Measurements from ENCODE around the gene ARTN. TPM values are rescaled to one million over a fixed set of nuclear protein-coding genes. Genes with fewer than 3 reads are reported as not detected.

The ARTN gene
- total RNA-seq, 1 experiment from 2014 or later, result 10.6 TPM

DNA sequence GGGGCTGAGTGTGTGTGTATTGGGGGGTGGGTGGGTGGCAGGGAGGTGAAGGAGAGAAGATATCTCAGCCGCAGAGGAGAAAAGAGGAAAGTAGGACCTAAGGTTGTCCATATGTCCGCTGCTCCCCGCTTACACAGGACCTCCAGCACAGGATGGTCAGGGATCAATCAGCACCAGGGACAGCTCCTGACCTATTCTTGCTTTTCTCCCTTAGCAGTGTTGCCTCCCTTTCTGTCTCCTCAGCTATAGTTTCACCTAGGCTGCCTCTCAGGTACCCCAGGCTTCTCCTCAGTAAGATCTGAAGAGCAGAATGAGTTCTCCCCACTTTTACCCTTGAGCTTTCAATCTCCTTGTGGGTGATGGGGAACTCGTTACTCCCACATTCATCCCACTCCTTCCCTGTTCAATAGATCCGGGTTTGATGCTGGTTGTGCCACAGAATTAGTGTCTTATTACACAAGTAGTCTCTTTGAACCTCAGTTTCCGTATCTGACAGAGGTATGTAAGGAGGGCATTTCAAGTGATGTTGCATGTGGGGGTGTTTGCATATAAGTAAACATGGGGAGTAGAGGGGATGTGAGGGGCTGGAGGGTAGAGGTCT lies 34.8 kb downstream of the ARTN start:
- no peaks in the 10 kb centered on the region for H3K9me3 Mint-ChIP-seq
- peak; percentile 67 for DNase-seq
- Histone ChIP-seq H3K23ac (ENCODE audit: insufficient read length, low read depth, low read length) (no peak overlapping the region), H3K23me2 (ENCODE audit: insufficient read length, low read depth, low read length, poor library complexity, severe bottlenecking) (peaks cover 5% of the 10 kb centered on the region), H4K5ac (ENCODE audit: insufficient read length, low read depth, low read length) (no peak overlapping the region), H4K20me1 (ENCODE audit: control insufficient read depth, insufficient read depth, insufficient read length) (no peaks in the 10 kb centered on the region), H3K9ac (ENCODE audit: extremely low read depth, insufficient read length, low read length) (no peak overlapping the region), H3K4ac (ENCODE audit: low read depth, low read length) (no peak overlapping the region), H3K9me3 (ENCODE audit: control insufficient read depth, low read depth, low read length) (no peaks in the 10 kb centered on the region), H3K27ac (ENCODE audit: insufficient read length, low read depth, low read length) (no peak overlapping the region), H4K8ac (replicated peaks; ENCODE audit: insufficient read length, low read depth, low read length) (no peak overlapping the region), H2AFZ (ENCODE audit: low read length) (no peak overlapping the region), H2BK12ac (ENCODE audit: insufficient read length, low read depth, low read length) (no peak overlapping the region), H3K79me2 (ENCODE audit: insufficient read depth, low read length) (no peaks in the 10 kb centered on the region; the same call in 1 of the 2 replicates), H3K14ac (ENCODE audit: insufficient read depth, low read length) (no peak overlapping the region), H3T11ph (ENCODE audit: low read length) (no peak overlapping the region), H3K27me3 (ENCODE audit: insufficient read depth, low read length) (no peaks in the 10 kb centered on the region), H2BK20ac (ENCODE audit: low read depth, low read length, poor library complexity, severe bottlenecking) (no peak overlapping the region), H2AK5ac (ENCODE audit: insufficient read length, low read length) (no peak overlapping the region), H3K18ac (ENCODE audit: insufficient read length, low read depth, low read length) (no peak overlapping the region), H2BK15ac (ENCODE audit: low read depth, low read length) (no peak overlapping the region), H3K79me1 (ENCODE audit: insufficient read depth, low read depth, low read length, poor library complexity, severe bottlenecking) (peaks cover 3% of the 10 kb centered on the region), H2BK120ac (ENCODE audit: low read depth, low read length, poor library complexity, severe bottlenecking) (no peak overlapping the region), H2BK5ac (ENCODE audit: insufficient read length, low read length) (no peak overlapping the region), H3K56ac (ENCODE audit: insufficient read length, low read depth, low read length) (no peak overlapping the region), H3K4me2 (ENCODE audit: insufficient read depth, insufficient read length, low read length) (no peak overlapping the region), H4K91ac (ENCODE audit: insufficient read length, low read depth, low read length) (no peak overlapping the region), H3K4me1 (ENCODE audit: insufficient read depth, low read length) (no peaks in the 10 kb centered on the region; the same call in 1 of the 2 replicates)
- peaks cover 8 to 11% of the 10 kb centered on the region in 2 experiments for H3K4me1 Mint-ChIP-seq
- no CpG with 5 or more reads among the region's 6 CpGs for WGBS (ENCODE audit: extremely low coverage, insufficient read length, low lambda C conversion rate)
- TF ChIP-seq, protein P1, sequence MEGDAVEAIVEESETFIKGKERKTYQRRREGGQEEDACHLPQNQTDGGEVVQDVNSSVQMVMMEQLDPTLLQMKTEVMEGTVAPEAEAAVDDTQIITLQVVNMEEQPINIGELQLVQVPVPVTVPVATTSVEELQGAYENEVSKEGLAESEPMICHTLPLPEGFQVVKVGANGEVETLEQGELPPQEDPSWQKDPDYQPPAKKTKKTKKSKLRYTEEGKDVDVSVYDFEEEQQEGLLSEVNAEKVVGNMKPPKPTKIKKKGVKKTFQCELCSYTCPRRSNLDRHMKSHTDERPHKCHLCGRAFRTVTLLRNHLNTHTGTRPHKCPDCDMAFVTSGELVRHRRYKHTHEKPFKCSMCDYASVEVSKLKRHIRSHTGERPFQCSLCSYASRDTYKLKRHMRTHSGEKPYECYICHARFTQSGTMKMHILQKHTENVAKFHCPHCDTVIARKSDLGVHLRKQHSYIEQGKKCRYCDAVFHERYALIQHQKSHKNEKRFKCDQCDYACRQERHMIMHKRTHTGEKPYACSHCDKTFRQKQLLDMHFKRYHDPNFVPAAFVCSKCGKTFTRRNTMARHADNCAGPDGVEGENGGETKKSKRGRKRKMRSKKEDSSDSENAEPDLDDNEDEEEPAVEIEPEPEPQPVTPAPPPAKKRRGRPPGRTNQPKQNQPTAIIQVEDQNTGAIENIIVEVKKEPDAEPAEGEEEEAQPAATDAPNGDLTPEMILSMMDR (conservative IDR thresholded peaks at IDR 0.05), result no peak
- peak overlapping the region in 1 of 2 experiments; percentile 60; a peak in 2 of 5 replicates for H3K4me3 Mint-ChIP-seq
- H3K36me3 Mint-ChIP-seq (ENCODE audit: insufficient read depth in 1 of 3, low read depth in 3 of 3), result peaks cover 10 to 26% (median 14%) of the 10 kb centered on the region in 3 experiments; a peak in 6 of 7 replicates
- peaks cover 1% of the 10 kb centered on the region for H3K27me3 Mint-ChIP-seq (ENCODE audit: low read depth)
- H3K27ac Mint-ChIP-seq, result no peak overlapping the region
